Endothelial cell of hepatic sinusoid (primary cell): ENCODE data around the gene VCX.
"Not testable (repeated sequence)": the region's sequence is repeated elsewhere in the genome, so short reads cannot be mapped to it uniquely, and the experiment has no call there.

Source experiments
- in situ Hi-C: cut with HindIII; loops from 2 replicates; pipeline ENCODE4 v1.10.0; 2017; ENCODE audit warnings: low sequenced_read_pairs

Gene VCX

DNA sequence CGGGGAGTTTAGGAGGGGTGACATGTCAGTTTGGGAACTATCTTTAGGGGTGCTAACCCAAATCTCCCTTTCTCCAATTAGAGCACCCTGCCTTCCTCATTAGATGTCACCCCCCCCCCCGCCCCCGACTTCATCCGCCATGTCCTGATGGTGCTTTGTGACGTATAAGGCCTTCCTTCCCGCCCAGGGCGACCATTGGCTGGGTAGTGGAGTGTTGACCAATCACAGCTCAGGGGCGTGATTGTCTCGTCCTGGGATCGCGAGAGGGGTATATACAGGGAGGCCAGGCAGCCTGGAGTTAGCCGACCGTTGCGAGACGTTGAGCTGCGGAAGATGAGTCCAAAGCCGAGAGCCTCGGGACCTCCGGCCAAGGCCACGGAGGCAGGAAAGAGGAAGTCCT, at the start of gene VCX:
TSS of gene VCX (plus strand) at position 301 of the 400 bp plus-strand sequence. CDS start at position 334, 33 bp downstream.
- in situ Hi-C loops = not testable (repeated sequence)

DNA sequence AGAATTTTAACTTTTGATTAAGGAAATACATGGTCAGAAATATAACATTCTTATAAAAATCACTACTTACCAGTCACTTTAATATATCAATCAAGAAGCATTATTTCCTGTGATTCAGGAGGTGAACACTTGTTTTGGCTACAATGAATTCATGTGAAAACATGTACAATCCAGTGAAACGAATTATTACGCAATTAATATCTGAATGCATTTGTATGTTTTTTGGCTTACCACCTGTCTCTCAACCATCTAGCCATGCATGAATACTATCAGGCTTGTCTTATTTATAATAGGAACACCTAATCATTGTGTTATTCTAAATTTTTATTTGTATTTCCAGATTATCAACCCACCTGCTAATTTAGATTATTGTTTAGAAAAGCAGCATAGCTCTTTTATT, 44.6 kb upstream of the VCX start:
- in situ Hi-C loops = no loop called here

DNA sequence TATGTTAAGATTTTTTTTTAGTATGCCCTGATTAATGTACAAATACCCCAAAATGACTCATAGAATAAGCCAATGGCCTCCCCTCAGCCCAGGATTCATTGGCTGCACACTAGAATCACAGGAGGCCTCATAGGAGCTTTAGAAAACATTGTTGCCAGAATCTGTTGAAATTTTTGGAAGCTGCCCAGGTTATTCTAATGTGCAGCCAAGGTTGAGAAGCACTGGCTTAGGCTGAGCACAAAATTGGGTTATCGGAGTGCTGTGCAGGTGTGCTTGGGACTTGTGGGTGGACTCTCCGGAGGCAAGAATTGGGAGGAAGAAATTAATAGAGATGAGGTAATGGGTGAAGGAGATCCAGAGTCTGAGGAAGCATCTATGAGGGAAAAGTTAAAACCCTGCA, 41.3 kb upstream of the VCX start:
- in situ Hi-C loops = no loop called here

DNA sequence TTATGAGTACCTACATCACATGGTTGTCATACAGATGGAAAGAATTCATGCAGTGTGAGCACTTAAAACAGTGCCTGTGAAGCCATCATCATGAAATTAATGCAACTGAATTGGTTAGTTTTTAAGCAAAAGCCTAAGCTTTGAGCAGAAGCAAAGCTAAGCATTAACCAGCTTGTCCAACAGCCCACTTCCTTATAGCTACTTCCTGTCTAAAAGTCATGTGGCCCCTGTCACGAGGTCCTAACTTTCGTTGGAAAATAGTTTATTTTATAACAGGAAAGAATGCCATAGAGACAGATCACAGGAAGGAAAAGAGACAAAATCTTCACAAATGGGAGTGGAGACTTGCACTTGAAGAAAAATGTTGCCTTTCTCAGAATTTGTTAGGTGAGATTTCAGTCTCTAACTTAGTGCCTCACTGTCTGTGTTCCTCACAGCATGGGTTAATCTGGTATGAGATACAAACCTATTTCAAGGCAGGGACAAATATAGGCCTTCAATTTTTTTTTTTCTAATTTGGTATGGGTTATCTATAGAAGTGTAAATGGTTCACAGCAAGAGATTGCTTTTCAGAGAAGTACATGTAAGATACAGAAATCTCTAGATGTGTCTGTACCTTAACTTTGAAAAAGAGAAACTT, 27.7 kb upstream of the VCX start:
- in situ Hi-C loops = no loop called here

DNA sequence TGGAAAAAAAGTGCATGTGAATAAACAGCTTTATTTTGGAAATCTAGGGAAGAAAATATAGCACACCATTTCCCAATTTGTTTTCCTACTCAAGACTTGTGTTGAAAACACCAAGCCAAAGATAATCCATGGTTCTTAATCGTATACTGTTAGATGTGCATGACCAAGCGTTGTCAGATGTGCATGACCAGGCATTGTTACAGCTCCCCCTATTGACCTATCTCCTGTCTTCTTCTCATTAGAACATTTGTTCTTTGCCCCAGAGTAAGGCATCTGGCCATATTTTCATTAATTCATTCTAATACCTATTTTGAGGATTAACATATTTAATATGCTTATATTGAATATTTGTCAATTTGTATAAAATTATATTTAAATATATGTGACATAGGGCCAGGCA, 14.4 kb upstream of the VCX start:
- in situ Hi-C loops = no loop called here

DNA sequence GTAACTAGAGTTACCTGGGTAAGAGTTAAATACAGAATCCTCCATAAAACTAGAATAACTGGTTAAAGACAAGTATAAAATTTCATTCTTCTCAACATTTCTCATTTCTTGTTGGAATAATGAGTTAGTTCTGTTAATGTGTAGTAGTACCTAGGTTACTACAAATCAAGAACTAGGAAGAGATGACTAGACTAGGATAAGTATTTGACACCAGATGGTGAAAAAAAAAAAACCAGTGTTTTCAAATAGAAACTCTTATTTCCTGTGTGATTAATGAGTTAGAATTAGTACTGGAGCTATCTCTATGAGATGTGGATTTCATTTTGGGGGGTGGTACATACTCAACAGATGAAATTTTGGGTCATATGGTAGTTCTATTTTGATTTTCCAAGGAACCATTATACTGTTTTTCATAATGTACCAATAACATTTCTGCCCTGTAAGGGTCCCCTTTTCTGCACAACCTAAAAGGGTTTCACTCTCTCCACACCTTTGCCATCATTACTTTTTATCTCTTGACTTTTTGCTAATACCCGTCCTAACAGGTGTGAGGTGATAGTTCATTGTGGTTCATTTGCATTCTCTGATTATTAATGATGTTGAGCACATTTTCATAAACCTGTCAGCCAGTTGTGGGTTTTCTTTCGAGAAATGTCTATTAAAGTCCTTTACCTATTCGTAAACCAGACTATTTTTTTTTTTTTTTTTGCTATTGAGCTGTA, 1.7 kb upstream of the VCX start:
- in situ Hi-C loops = no loop called here

DNA sequence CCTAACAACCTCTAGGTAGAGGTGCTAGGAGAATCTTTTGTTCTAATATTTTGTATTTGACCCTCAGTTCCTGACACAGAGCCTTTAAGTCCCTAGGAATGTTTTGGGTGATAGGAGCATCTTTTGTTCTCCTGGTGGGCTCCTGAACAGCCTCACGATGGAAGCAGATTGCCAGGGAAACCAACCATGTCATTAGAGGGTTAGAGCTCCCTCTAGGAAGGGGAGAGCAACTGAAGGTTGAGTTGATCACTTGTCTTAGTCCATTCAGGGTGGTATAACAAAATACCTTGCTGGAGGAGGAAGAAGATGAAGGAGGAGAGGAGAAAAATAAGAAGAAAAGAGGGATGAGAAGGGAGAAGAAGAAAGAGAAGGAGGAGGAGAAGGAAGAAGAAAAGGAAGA, 9.2 kb downstream of the VCX start:
- in situ Hi-C loops = no loop called here

DNA sequence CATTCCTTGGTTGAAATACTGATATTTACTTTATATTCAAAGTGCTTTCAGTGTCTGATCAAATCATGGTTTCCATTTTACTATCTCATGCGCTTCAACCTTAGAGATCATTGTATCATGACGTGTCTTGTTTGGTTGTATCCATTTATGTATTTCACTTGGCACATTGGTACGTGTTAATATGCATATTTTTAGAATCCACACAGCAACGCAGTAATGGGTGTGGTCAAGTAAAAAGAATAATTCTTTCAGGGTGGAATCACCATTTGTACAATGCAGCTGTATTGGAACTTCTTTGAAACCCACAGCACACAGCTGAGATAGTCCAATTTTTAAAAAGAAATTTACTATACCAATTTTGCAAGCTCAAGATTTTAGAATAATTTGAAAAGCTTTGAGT, 29.1 kb downstream of the VCX start:
- in situ Hi-C loops = no loop called here

DNA sequence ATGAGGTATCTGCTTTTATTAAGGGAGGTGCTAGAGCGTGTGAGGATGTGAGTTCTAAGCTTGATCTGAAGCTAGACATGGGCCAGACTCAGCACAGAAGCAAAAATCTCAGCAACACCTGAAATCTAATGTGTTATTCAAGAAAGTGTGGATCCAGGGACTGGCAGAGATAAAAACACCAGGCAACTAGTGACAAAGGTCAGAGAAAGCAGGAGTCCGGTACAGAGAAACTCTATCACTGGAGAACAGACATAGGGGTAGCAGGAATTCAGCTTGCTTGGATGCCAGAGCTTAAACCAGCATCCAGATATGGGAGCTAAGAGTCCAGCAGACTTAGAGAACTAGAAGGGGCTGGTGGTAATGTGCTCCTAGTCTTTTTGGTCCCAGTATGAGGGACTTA, 34.0 kb downstream of the VCX start:
- in situ Hi-C loops = no loop called here

DNA sequence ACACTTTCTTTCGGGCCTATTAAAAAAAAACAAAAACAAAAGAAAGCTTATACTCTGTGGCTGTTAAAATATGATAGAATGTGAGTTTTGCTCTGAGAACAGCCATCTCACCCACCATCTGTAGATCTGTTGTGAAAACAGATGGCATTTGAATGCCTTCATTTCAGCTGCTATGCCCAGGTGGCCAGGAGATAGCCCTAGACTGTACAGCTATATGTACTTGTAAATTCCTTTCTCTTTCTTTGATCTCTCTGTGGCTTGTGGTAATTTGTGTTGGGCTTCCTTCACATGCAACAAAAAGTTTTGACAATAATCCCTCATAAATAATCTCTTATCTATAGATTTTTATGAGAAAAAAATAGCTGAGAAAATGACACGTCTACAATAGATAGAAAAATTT, 46.2 kb downstream of the VCX start:
- in situ Hi-C loops = no loop called here

DNA sequence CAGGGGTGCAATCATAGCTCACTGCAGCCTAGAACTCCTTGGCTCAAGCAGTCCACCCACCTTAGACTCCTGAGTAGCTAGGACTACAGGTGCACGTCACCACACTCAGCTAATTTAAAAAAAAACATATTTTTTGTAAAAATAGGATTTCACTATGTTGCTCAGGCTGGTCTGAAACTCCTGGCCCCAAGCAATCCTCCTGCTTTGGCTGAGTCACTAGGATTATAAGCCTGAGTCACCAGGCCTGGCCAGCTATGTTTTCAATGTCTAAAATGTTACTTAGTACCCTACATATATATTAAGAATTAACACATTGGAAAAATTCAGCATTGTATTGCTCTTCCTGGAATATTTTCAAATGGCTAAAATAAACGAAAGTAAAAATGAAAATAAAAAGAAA, 46.7 kb downstream of the VCX start:
- in situ Hi-C loops = no loop called here

DNA sequence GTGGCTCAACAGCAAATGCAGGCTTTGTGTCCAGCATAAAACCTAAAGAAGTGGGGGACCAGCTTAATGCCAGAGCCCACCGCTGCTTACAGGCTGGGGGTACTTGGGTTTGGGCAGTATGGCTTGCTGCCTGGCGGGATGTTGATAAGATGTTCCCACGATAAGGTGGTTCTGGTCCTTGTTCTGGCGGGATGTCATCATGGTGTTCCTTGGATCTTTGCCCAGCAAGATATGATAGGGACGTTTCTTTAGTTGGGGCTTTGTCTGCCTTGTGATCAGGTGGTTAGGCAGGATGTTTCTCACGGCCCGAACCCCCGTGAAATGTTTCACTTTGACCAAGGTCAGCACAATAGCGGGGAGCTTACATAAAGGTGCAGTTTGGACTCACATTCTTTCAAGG, 49.0 kb downstream of the VCX start:
- in situ Hi-C loops = no loop called here
